ENCODE results near the gene RAD52.
"Not testable (repeated sequence)": the region's sequence is repeated elsewhere in the genome, so short reads cannot be mapped to it uniquely, and the experiment has no call there.

Gene RAD52

GRCh38 chr12:966724-967123, 17.2 kb upstream of the RAD52 start:
- DNase-seq (ENCODE audit: low read depth) = no peak

GRCh38 chr12:958588-959123, 9.2 kb upstream of the RAD52 start:
- DNase-seq (ENCODE audit: low read depth) = no peak

GRCh38 chr12:955939-956338, 6.4 kb upstream of the RAD52 start:
- no peak for DNase-seq (ENCODE audit: low read depth)

GRCh38 chr12:954741-955140, 5.2 kb upstream of the RAD52 start:
- DNase-seq (ENCODE audit: low read depth) = no peak

GRCh38 chr12:953776-954175, 4.3 kb upstream of the RAD52 start:
- no peak for DNase-seq (ENCODE audit: low read depth)

- no peak for DNase-seq (ENCODE audit: low read depth)
Observed at GRCh38 chr12:951176-951575, 1.7 kb upstream of the RAD52 start.

GRCh38 chr12:948238-948637, 1.3 kb downstream of the RAD52 start:
- no peak for DNase-seq (ENCODE audit: low read depth)

- DNase-seq (ENCODE audit: low read depth) = no peak
Observed at GRCh38 chr12:946631-947030, 2.9 kb downstream of the RAD52 start.

- DNase-seq (ENCODE audit: low read depth) = no peak
Observed at GRCh38 chr12:946212-946611, 3.3 kb downstream of the RAD52 start.

GRCh38 chr12:944211-944610, 5.3 kb downstream of the RAD52 start:
- no peak for DNase-seq (ENCODE audit: low read depth)

GRCh38 chr12:943051-943450, 6.4 kb downstream of the RAD52 start:
- no peak for DNase-seq (ENCODE audit: low read depth)

- no peak for DNase-seq (ENCODE audit: low read depth)
Observed at GRCh38 chr12:938810-939209, 10.7 kb downstream of the RAD52 start.

- no peak for DNase-seq (ENCODE audit: low read depth)
Observed at GRCh38 chr12:936377-937345, 12.8 kb downstream of the RAD52 start.

GRCh38 chr12:935891-936290, 13.6 kb downstream of the RAD52 start:
- DNase-seq (ENCODE audit: low read depth) = not testable (repeated sequence)

GRCh38 chr12:931591-931990, 17.9 kb downstream of the RAD52 start:
- DNase-seq (ENCODE audit: low read depth) = no peak

- DNase-seq (ENCODE audit: low read depth) = no peak
Observed at GRCh38 chr12:931060-931459, 18.4 kb downstream of the RAD52 start.

GRCh38 chr12:926641-927040, 22.9 kb downstream of the RAD52 start:
- DNase-seq (ENCODE audit: low read depth) = no peak

- no peak for DNase-seq (ENCODE audit: low read depth)
Observed at GRCh38 chr12:922285-922684, 27.2 kb downstream of the RAD52 start.

- DNase-seq (ENCODE audit: low read depth) = no peak
Observed at GRCh38 chr12:920676-921075, 28.8 kb downstream of the RAD52 start.

GRCh38 chr12:916712-917445, 32.6 kb downstream of the RAD52 start:
- no peak for DNase-seq (ENCODE audit: low read depth)

GRCh38 chr12:916240-916639, 33.3 kb downstream of the RAD52 start:
- DNase-seq (ENCODE audit: low read depth) = no peak

- no peak for DNase-seq (ENCODE audit: low read depth)
Observed at GRCh38 chr12:915090-915489, 34.4 kb downstream of the RAD52 start.

Data from T-helper 22 cell (primary cell).